ENCODE measurements around the gene CHMP6. TPM values are rescaled to one million over a fixed set of nuclear protein-coding genes. Genes with fewer than 3 reads are reported as not detected.

CHMP6 gene
- total and polyA plus RNA-seq, 4 donors = 9.6 to 24.0 (median 16.7) TPM

GRCh38 chr17:80950466-80951120 is 41.0 kb upstream of the CHMP6 start:
- 92% methylated on average over 17 of the region's 17 CpGs for WGBS
- Histone ChIP-seq H3K36me3 (ENCODE audit: control insufficient read depth in 4 of 4, insufficient read depth in 3 of 4, low read depth in 1 of 4, low read length in 3 of 4) (peaks cover 0 to 36% (median 6%) of the 10 kb centered on the region in 4 donors), H3K27ac (ENCODE audit: low read depth in 1 of 2, low read length in 2 of 2) (no peak overlapping the region), H3K4me1 (ENCODE audit: control insufficient read depth in 4 of 4, insufficient read depth in 4 of 4, low read length in 3 of 4) (no peaks in the 10 kb centered on the region), H3K9me3 (ENCODE audit: control insufficient read depth in 4 of 4, low read length in 3 of 4) (no peaks in the 10 kb centered on the region), H3K27me3 (ENCODE audit: control insufficient read depth in 4 of 4, insufficient read depth in 4 of 4, low read length in 3 of 4) (no peaks in the 10 kb centered on the region), H3K9ac (ENCODE audit: low read depth in 1 of 2, low read length in 2 of 2) (no peak overlapping the region), H3K4me3 (ENCODE audit: low read depth in 1 of 3, low read length in 3 of 3) (no peak overlapping the region)
- no peak for DNase-seq (ENCODE audit: low spot score)
- TF ChIP-seq SP1 (IDR thresholded peaks at IDR 0.05) (no peak), RAD21 (IDR thresholded peaks at IDR 0.05) (no peak), NR2F2 (IDR thresholded peaks at IDR 0.05) (no peak), TAF1 (conservative IDR thresholded peaks at IDR 0.05) (no peak), FOXA1 (IDR thresholded peaks at IDR 0.05) (no peak), HNF4G (IDR thresholded peaks at IDR 0.05) (no peak), GABPA (IDR thresholded peaks at IDR 0.05 in 1 of 2, conservative IDR thresholded peaks at IDR 0.05 in 1 of 2) (no peak)
- TF ChIP-seq, protein P1, sequence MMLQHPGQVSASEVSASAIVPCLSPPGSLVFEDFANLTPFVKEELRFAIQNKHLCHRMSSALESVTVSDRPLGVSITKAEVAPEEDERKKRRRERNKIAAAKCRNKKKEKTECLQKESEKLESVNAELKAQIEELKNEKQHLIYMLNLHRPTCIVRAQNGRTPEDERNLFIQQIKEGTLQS (IDR thresholded peaks at IDR 0.05) = no peak

GRCh38 chr17:80951121-80952090 is 40.2 kb upstream of the CHMP6 start:
- H3K36me3 ChIP-seq (ENCODE audit: control insufficient read depth in 4 of 4, insufficient read depth in 3 of 4, low read depth in 1 of 4, low read length in 3 of 4) = peaks cover 0 to 28% (median 5%) of the 10 kb centered on the region in 4 donors
- no peak for DNase-seq (ENCODE audit: low spot score)
- no peak overlapping the region for H3K9ac ChIP-seq (ENCODE audit: low read depth in 1 of 2, low read length in 2 of 2)
- TF ChIP-seq NR2F2 (IDR thresholded peaks at IDR 0.05) (no peak), JUND (IDR thresholded peaks at IDR 0.05) (no peak)
- WGBS = 95% methylated on average over 38 of the region's 38 CpGs
- H3K9me3 ChIP-seq (ENCODE audit: control insufficient read depth in 4 of 4, low read length in 3 of 4) = no peaks in the 10 kb centered on the region
- H3K4me1 ChIP-seq (ENCODE audit: control insufficient read depth in 4 of 4, insufficient read depth in 4 of 4, low read length in 3 of 4) = no peaks in the 10 kb centered on the region
- H3K27me3 ChIP-seq (ENCODE audit: control insufficient read depth in 4 of 4, insufficient read depth in 4 of 4, low read length in 3 of 4) = no peaks in the 10 kb centered on the region
- H3K4me3 ChIP-seq (ENCODE audit: low read depth in 1 of 3, low read length in 3 of 3) = no peak overlapping the region
- H3K27ac ChIP-seq (ENCODE audit: low read depth in 1 of 2, low read length in 2 of 2) = no peak overlapping the region

DNA sequence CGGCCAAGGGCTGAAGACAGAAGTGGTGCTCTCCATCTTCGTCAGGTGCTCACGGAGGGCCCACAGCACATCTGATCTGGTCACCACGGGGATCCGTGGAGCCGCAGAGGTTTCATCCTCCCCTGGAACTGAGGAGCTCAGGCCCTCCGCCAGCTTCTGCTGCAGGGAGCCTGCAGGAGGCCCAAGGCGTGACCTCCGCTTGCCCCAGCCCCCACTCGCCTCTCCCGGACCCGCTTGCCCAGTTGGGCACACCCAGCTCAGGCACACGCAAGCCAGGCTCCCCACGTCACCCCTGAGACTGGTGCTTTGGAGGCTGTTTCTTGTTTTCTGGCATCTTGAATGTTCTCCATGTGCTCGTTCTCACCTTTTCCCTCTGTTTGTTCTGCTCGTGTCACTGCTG is 39.4 kb upstream of the CHMP6 start:
- TF ChIP-seq HNF4G (IDR thresholded peaks at IDR 0.05) (no peak), FOXA1 (IDR thresholded peaks at IDR 0.05) (no peak), MAX (IDR thresholded peaks at IDR 0.05) (no peak), FOXA2 (IDR thresholded peaks at IDR 0.05) (no peak), SP1 (IDR thresholded peaks at IDR 0.05) (no peak), HNF4A (conservative IDR thresholded peaks at IDR 0.05) (no peak), RXRA (IDR thresholded peaks at IDR 0.05) (no peak), NR2F2 (IDR thresholded peaks at IDR 0.05) (no peak)
- TF ChIP-seq, protein P1 (IDR thresholded peaks at IDR 0.05) = no peak
- TF ChIP-seq, protein P2, sequence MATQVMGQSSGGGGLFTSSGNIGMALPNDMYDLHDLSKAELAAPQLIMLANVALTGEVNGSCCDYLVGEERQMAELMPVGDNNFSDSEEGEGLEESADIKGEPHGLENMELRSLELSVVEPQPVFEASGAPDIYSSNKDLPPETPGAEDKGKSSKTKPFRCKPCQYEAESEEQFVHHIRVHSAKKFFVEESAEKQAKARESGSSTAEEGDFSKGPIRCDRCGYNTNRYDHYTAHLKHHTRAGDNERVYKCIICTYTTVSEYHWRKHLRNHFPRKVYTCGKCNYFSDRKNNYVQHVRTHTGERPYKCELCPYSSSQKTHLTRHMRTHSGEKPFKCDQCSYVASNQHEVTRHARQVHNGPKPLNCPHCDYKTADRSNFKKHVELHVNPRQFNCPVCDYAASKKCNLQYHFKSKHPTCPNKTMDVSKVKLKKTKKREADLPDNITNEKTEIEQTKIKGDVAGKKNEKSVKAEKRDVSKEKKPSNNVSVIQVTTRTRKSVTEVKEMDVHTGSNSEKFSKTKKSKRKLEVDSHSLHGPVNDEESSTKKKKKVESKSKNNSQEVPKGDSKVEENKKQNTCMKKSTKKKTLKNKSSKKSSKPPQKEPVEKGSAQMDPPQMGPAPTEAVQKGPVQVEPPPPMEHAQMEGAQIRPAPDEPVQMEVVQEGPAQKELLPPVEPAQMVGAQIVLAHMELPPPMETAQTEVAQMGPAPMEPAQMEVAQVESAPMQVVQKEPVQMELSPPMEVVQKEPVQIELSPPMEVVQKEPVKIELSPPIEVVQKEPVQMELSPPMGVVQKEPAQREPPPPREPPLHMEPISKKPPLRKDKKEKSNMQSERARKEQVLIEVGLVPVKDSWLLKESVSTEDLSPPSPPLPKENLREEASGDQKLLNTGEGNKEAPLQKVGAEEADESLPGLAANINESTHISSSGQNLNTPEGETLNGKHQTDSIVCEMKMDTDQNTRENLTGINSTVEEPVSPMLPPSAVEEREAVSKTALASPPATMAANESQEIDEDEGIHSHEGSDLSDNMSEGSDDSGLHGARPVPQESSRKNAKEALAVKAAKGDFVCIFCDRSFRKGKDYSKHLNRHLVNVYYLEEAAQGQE (IDR thresholded peaks at IDR 0.05) = no peak
- H3K27ac ChIP-seq (ENCODE audit: low read depth in 1 of 2, low read length in 2 of 2) = no peak overlapping the region
- no peak for DNase-seq (ENCODE audit: low spot score)
- no peaks in the 10 kb centered on the region for H3K9me3 ChIP-seq (ENCODE audit: control insufficient read depth in 4 of 4, low read length in 3 of 4)
- 90% methylated on average over 16 of the region's 16 CpGs for WGBS
- H3K36me3 ChIP-seq (ENCODE audit: control insufficient read depth in 4 of 4, insufficient read depth in 3 of 4, low read depth in 1 of 4, low read length in 3 of 4) = peaks cover 0 to 20% (median 4%) of the 10 kb centered on the region in 4 donors
- H3K4me3 ChIP-seq (ENCODE audit: low read depth in 1 of 3, low read length in 3 of 3) = no peak overlapping the region
- H3K27me3 ChIP-seq (ENCODE audit: control insufficient read depth in 4 of 4, insufficient read depth in 4 of 4, low read length in 3 of 4) = no peaks in the 10 kb centered on the region
- H3K4me1 ChIP-seq (ENCODE audit: control insufficient read depth in 4 of 4, insufficient read depth in 4 of 4, low read length in 3 of 4) = no peaks in the 10 kb centered on the region
- H3K9ac ChIP-seq (ENCODE audit: low read depth in 1 of 2, low read length in 2 of 2) = no peak overlapping the region

Measured in liver (tissue), 9 donors.